ENCODE measurements around the gene TXLNB.
"Not testable (repeated sequence)": the region's sequence is repeated elsewhere in the genome, so short reads cannot be mapped to it uniquely, and the experiment has no call there.

TXLNB gene

DNA sequence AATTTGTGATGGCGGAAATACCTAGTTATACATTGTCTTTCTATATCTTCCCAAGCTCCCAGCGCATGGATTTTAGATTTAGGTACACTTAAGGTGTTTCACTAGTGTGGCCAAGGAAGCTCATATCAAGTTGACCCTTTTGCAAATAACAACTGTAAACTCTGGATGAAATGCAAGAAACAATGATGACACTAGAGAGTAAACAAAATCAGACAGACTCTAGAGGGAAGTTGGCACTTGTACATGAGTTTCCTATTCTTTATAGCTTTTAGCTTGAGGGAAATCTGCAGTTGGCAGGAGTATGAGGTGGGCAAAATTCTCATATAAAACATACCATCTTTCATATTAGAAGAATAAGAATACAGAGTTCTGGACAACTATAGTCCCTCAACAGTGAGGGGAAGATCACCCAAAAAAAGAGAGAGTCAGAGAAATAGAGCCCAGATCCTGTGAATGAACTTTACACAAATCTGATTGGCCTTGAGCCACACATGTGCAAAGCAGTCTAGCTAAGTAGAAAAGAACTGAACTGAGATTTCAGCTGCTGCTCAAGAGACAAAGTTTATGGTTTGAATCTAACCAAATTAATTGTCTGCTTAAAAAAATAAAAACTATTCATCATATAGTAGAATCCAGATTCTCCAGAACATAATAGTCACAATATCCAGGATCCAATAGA is 26.1 kb downstream of the TXLNB start:
- DNase-seq = no peak

DNA sequence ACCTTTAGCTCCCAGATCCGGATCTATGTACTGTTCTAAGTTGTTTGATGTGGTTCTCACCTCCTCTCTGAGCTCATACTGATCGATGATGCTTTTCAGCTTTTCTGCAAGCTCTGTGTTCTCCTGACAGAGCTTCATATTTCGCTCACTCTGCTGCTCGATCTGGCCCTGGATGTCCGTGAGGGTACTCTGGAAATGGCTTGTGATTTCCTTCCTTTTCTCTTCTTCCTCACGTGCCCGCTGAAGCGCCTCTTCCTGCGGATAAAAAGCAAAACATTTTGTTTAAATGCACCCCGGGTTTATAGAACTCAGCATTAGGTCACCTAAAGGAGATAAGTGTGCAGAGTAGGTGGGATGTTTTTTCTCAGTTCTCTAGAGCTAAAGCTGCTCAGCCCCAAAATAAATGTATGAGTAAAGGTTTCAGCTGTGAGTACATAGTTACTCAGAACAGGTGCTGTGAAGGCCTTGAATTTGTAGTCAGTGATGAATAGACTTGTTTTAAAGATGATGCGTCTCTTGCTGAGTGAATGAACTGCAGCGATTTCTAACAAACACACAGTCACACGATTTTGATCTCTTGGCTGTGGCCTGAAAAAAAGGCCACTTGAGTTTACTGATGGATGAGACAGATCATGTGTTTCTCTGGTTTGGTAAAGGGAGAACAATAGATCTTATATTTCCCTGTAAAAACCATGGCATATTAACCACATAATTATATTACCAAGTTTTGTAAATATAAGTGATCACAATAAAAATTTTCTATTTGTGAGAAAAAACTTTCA is 29.1 kb downstream of the TXLNB start:
- DNase-seq = peak; percentile 19

DNA sequence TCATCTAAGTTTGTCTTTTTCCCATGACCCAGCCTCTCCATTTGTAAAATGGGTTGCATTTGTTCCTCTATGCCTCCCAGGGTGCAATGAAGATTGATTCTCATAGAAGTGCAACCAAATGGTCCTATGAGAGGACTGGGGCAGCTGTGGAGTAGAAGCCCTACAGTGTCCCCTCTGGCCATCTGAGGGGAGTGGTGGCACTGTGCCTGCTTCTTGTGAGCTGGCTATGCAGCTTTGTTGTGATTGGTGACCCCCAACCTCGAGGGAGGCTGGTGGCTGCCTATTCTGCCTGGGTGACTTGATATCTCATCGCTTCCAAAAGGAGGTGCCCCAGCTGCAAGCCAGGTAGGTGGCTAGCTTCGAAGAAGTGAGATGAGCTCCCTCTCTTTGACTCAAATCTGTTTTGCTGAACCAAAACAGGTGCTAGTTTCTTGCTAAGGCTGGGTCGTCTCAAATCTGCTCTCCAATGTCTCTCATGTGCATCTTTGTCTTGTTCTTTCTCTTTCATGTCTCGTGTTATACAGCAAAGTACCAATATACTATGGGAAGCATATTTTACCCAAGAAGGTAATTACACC is 33.9 kb downstream of the TXLNB start:
- no peak for DNase-seq

DNA sequence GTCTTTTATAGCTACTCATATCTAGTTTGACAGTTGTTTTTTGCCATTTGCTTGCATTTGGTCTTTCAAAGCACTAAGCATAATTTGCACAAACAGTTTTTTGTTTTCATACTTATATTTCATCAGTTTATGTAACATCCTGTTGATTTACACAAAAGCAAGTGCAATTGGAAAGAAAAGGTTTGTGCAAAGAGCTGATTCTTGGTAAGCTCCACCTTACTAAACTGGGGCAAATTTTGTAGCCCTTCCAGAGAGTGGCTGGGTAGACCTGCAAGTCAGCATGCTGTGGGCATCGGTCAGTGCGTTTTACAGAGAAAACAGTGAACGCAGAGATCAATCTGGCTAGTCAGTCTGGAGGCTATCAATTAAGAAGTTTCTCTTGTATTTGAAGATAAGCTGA is 34.5 kb downstream of the TXLNB start:
- no peak for DNase-seq

DNA sequence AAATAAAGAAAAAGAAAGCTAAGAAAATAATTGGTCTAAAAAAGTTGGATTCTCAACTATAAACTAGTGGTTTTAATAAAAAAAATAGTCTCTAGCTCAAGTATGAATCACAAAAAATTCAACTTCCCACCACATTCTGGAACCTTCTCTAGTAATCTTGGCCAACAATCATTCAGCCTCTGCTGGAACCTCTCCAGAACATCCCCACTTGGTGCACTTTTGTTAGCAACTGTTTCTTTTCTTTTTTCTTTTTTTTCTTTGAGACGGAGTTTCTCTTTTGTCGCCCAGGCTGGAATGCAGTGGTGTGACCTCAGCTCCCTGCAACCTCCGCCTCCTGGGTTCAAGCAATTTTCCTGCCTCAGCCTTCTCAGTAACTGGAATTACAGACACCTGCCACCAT is 35.7 kb downstream of the TXLNB start:
- no peak for DNase-seq

DNA sequence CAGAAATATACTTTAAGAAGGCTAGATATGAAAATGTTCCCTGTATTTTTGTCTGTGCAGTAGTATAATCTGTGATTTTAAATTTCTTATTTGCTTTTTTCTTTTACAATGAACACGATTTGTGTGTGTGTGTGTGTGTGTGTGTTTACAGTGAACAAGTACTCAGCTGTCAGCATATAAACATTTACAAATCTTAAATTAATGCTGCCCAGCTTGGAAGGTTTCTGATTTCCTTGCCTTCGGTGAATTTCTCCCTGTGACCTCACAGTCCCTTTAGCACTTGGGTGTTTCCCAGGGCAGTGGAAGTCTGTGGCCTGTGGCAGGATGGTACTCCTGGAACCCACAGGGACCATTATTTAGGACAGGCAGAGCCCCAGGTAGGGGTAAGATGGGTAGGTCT is 37.6 kb downstream of the TXLNB start:
- no peak for DNase-seq

DNA sequence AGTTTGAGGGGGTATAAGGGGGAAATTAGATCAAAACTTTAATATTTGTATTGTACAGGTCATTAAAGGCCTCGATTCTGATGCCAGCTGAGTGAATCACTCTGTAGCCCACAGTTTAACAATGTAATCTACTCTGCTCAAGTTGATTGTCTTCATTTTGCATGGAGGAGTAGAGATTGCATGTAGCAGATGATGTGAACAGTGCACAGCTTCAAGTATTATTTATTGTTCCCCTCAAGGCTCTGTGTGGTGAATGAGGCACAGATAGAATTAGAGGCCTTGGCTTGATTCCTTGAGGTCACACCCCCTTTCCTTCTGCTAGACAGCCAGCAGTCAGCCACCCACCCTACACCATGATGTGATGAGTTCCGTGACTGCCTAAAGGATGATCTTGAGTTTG is 38.1 kb downstream of the TXLNB start:
- no peak for DNase-seq

DNA sequence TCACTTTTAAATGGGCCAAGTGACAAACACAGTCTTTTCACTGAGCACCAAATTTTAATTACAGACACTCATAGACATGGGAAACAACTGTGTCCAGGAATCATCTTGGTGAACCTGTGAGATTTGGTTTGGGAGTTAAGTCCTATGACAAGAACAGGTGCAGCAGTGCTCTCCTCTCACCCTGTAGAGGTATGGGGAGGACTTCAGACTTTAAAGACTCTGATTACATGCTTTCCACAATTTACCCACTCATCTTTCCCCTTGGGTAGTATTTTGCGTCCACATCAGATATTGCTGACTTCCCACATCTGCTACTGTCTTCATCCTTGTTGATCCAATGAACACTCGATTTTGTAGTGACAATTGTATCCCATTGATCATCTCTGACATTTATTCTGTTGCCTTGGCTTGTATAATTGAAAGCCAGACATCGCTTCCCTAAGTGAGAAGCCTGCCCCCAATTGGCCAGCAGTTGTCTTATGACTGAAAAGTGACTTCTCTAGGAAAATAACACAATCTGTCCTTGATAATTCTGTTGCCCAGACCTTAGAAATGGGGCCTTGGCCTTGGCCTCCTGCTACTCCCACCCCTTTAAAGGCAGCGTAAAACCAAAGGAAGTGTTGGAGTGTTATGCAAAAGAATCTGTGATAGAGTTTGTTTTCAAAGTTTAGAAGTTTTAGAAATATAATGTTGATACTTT is 40.0 kb downstream of the TXLNB start:
- DNase-seq = no peak

DNA sequence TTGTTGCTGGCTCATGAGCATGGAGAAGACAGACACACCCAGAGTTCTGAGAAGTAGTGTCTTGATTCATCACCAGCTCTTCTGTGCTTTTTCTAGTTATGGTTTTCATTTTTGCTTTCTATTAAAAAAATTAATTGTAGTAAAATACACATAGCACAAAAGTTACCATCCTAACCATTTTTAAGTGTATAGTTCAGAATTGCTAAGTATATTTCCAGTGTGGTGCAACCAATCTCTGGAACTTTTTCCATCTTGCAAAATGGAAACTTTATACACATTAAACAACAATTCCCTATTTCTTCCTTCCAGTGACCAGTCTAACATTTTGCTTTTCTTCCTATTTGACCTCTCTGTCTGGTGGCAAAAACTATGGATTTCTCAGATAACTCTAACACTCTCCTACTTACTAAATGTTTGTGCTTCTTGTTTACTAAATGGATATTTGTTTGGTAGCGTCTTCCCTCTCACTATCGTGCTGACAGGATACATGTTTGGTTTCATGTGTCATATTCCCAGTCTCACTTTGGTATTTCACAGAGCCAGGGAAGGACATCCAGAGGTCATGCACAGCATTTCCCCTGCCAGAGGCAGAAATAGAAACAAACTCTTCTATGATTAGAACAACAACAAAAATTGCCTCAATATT is 40.6 kb downstream of the TXLNB start:
- DNase-seq = no peak

DNA sequence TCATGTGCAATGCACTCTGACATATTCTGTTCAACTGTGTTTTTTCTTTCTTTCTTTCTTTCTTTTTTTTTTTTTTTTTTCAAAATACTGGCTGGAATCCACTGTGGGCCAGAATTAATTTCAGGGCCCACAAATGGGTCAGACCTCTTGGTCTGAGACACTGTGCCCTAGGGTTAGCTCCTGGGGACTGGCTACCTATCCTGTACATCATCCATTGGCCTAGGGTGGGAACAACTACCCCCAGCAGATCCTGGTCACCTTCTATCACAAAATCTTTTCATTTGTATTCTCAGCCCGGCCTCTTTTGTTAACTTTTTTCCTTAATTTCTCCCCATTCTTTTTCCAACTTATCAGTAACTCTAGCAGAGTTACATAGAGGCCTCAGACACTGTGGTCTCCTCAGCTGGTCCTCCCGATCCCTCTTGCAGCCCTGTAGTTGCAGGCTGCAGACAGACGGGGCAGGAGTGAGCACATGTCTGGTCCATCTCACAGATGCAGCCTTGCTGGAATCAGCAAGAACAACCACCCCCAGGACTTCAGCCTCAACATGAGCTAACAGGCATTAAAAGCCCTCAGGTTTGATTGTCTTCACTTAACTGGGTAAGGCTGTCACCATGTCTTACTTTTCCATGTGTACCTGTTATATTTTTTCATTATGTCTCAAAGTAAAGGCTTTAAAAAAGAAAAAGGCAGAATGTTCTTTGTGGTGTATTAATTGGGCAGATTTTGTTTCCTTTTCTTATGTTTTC is 41.3 kb downstream of the TXLNB start:
- no peak for DNase-seq

DNA sequence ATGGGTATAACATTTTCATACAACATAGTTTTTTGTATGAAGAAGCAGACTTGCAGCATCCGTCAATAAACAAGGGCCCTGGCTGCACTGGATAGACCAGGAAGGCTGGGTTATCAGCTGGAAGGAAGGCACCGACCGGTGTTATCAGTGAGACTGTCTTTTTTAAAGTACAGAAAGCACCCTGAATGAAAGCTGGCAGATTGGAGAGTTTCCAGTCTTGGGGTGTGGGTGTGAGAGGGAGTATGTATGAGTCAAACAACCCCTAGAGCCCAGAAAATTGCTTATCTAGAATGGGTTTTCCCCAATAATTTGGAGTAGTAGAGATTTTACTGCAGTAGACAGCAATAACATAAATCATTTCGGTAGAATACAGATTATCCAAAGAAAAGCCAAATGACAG is 42.4 kb downstream of the TXLNB start:
- no peak for DNase-seq

DNA sequence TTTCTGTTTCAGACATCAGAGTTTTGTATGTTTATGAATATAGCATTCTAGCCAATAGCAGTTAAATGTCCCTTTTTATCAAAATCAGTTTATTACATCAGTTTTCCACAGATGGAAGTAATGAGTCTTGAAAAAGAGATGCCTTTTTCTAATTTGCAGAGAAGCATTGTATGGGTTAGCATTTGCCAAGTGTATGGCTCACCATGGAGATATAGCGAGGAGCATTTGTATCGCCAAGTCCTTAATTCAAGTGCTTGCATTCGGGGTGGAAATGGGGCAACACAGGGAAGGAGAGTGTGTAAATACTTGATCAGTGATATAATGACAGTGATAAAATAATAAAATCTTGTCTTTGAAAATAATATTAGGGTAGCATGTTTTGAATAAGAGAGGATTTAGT is 42.9 kb downstream of the TXLNB start:
- no peak for DNase-seq

DNA sequence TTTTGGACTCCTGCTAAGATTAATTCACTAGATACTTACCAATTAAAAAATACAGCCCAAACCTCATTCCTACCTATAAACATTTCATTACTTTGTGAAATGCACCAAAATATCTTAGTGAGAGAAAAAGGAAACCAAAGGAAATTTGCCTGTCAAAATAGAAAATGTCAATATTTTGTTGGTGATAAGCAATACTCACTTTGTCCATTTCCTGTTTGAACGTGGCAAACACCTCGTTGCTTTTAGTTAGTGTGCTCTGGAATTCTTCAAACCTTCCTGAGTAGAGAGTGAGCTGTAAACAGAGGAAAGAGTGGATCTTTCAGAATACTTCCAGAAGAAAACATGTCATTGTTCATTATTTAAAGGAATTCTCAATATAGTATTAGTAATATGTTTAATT is 44.2 kb downstream of the TXLNB start:
- no peak for DNase-seq

DNA sequence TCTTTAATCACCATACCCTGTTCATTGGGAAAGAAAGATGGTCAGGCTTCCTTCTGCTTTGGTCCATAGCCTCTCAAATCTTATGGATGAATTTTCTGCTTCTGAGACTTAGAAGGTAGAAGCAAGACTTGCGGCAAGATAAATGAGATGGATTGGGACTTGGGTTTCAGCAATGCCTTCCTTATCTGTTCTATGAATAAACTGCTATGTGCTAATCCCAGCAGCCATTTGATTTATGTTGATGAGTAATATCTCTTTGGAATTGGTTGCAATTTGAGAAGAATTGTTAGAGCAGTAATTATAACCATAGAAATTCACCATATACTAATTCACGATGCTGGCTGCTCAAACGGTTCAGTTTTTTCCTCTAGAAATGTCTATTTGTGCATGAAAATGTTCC is 48.3 kb downstream of the TXLNB start:
- no peak for DNase-seq

DNA sequence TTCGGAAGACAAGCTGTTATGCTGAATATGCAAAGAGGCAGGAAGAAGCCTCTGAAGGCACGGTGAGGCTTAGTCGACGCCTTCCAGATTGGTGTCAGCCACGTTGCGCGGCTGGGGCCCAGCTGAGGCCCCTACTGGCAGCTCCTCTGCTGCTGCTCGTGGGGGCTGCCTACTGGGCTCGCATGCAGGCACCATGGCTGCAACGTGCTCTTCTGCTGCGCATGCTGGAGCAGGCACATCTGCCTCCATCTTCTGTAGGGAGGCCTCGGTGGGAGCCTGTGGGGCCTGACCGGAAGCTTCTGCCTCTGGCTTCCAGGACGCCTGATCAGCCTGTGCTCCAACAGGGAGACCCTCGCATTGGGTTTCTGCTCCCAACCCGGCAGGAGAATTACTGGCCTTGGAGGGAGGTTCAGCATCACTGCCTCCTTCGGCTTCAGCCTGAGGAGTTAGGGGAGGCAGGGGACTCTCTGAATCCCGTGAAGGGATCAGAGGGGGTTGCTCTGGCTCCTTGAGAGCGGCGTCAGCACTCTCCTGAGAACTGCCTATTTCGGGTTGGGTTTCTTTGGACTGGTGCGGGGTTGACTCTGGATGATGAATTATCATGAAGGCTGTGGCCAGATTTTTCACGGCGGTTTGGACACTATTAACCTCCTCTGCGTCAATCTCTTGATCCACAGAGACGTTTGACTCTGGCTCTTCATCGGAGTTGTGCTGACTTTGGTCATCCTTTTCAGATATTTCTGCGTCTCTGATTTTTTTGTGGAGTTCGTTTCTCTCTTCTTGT is 49.1 kb downstream of the TXLNB start:
- DNase-seq = no peak

DNA sequence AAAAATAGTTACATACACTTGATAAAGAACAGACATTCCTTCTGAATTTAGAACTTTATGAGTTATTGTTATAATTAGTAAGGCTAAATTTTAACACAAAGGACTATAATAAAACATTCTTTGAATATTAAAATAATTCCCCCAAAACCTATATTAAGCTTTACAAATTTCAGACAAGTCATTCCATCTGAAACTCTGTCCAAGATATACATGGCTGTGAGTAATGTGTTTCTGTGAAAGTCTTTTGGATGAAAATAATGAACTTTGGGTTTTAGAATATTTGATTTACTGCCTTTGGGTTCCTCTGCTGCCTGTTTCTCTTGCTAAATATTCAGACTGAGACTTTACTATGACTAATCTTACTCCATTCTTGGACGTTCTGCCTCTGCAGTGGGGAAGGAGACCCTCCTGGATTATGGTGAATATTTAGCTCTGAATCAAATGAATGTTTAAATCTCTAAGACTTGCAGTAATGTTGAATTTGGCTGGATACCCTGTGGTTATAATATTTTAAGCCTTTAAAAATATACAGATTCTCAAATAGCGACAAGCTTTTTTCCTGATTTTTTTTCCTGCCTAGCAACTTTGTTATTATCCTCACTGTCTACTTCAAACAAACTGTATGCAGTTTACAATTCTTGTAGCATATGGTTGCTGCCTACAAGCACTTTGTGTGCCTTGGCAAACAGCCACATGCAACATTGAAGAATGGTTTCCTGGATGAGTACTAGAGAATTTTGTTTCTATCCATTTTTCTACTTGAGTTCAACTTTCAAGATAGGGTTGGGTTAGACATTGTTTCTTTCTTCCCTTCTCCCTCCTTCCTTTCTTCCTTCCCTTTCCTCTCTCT is 51.4 kb downstream of the TXLNB start:
- peak; percentile 53 for DNase-seq

DNA sequence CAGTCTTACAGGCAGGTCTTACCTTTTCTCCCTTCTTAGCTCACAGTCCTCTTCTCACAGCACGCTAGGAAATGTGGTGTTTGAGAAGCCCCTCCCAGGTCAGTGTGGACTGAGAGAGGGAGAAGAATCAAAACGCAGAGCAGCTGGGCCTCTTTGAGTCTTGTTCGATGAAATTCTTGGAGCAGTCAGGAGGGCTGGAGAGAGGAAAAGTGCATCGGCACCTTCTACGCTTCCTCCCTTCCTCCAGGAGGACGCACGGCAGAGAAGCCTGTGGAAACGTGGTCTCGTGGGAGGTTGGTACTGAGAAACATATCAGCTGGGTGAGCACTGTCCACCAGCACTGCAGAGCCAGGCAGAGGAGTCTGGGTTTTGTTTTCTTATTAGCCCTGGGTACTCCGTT is 52.7 kb downstream of the TXLNB start:
- no peak for DNase-seq

DNA sequence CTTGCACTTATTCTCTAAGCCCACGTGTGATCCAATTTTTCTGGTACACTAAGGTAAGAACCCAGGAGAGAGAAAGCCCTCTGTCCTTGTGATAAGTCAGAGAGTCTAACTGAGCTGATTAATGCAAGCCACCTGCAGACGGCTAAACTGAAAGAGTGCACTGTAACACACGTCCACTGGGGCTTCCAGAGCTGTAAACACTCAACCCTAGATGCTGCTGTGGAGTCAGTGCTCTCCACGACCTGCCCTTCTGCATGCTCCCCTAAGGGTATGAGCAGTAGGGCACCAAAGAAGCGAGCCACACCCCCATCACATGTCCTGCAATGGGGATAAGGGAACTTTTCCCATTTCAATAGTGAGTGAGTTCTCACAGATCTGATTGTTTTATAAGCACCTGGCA is 55.7 kb downstream of the TXLNB start:
- DNase-seq = no peak

DNA sequence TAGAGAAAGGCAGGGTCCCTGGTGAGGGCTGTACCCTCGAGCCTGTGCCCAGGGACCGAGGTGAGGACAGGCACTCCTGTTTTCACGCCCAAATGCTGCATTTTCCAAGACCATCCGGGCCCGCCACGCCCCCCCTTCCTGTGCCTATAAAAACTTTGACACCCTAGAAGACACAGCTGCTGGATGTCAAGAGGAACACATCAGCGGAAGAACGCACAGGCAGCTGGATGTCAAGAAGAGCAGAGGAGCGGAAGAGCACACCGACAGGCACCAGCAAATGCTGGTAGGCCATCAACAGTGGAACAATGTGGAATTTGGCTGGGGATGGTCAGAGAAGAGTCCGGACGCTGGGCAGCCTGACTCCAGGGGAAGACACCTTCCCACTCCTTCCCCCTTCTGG is 56.1 kb downstream of the TXLNB start:
- no peak for DNase-seq

DNA sequence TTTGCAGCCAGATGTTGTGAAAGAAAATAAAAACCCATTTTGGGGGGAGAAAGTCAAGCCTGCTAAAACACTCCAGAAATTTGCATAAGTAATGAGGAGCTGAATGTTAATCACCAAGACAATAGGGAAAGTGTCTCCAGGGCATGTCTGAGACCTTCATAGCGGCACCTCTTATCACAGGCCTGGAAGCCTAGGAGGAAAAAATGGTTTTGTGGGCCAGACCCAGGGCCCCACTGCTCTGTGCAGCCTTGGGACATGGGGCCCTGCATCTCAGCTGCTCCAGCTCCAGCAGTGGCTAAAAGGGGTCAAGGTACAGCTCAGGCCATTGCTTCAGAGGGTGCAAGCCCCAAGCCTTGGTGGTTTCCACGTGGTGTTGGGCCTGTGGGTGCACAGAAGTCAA is 57.6 kb downstream of the TXLNB start:
- not testable (repeated sequence) for DNase-seq

DNA sequence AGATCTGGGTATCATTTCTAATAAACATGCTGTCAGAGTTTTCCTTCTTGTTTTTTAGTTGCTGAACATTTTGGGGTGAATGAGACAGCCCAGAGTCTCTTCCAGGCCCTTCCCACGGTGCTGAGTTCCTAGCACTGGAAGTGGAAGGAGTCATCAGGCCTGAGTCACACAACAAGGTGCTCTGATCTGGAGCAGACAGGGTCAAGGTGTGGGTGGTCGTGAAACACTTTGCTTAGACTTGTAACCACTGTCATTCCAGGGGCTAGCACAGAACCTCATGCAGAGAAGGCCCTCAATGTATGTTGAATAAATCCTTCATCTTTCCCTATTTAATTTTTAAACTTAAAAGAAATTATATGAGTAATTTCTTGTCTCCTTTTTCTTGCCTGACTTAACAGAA is 60.6 kb downstream of the TXLNB start:
- DNase-seq = no peak
